NCI-H1105 treated with DMSO at 0.1 percent for 48 hours (cell line): Measurements from ENCODE around the gene DZIP1L.
A peak's percentile ranks its signal among the peaks of the same experiment; 100 is the strongest.
"Not testable (repeated sequence)": the region's sequence is repeated elsewhere in the genome, so short reads cannot be mapped to it uniquely, and the experiment has no call there.

Experiments used
- DNase-seq: peaks from one replicate; lab custom pipeline; 2025; lab: John Stamatoyannopoulos, UW

DZIP1L gene, protein sequence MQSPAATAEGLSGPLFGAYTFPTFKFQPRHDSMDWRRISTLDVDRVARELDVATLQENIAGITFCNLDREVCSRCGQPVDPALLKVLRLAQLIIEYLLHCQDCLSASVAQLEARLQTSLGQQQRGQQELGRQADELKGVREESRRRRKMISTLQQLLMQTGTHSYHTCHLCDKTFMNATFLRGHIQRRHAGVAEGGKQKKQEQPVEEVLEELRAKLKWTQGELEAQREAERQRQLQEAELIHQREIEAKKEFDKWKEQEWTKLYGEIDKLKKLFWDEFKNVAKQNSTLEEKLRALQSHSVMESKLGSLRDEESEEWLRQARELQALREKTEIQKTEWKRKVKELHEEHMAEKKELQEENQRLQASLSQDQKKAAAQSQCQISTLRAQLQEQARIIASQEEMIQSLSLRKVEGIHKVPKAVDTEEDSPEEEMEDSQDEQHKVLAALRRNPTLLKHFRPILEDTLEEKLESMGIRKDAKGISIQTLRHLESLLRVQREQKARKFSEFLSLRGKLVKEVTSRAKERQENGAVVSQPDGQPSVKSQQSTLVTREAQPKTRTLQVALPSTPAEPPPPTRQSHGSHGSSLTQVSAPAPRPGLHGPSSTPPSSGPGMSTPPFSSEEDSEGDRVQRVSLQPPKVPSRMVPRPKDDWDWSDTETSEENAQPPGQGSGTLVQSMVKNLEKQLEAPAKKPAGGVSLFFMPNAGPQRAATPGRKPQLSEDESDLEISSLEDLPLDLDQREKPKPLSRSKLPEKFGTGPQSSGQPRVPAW

DNA sequence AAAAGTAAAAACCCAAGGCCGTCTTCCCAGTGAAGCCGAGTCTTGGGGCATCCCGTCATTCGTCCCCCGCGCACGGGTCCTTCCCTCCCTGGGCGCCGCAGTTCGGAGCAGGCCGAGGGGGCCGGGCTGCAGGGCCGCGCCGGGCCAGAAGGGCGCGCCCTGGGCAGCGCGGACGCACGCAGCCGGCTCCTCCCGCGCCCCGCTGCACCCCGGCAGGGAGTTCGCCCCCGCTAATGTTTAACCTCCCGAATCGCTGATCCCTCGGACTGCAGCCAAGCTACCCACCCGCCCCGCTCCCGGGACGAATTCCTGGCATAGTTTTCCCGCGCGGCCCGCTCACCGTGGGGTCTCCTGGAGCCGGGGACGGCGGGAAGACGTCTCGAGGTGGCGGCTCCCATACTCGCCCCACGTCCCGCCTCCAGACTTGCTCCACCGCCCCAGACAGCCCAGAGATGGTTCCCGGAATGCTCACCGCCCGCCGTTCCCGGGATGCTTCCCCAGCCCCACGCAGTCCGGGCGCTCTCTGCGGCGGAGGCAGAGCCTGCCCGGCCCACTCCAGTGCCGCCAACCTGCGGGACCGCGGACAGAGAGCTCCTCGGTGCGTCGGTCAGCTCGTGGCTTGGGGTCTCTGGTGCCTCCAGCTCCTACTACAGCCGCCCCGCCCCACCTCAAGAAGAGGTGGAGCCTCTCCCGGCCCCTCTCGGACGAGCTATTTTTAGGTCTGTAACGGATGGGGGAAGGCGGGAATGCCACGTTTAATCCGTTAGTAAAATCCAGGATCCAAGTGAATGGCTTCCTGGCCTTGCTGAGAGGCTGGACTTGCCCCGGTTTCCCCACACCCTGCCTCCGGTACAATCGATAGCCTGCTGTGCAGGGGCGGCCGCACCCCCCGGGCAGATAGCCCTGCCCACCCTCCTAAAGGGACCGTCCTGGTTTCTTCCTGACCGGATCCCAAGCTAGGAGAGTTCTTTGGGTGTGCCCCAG is at the start of gene DZIP1L:
Gene DZIP1L, minus strand, starts transcription at position 621 of the 984 bp plus-strand sequence. CDS start 11,637 bp downstream, outside the sequence.
- DNase-seq: peak; percentile 59

DNA sequence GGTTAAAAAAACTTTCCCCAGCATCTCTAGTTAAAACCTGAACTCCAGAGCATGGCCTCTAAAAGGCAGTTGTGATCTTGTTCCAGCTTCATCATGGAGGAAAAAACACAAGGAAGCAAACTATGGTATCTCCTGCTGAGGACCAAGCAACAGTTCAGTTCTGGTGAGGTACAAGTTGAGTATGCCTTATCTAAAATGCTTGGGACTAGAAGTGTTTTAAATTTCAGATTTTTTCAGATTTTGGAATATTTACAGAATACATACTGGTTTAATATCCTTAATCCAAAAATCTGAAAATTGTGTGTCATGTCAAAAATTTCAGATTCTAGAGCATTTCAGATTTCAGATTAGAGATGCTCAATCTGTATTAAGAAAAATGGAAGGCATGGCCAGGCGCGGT is 49.7 kb upstream of the DZIP1L start:
- DNase-seq: no peak

DNA sequence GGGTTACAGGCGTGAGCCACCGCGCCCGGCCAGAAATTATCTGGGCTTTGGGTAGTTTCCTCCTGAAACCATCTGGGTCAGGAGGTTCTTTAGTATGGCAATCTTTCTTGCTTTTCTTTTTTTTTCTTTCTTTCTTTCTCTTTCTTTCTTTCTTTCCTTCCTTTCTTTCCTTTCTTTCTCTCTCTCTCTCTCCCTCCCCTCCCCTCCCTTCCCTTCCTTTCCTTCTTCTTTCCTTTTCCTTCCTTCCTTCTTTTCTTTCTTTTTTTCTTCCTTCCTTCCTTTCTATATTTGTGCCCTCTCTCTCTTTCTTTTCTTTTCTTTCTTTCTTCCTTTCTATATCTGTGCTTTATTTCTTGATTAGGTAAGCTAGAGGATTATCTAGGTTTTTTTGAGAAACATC is 42.3 kb upstream of the DZIP1L start:
- DNase-seq: no peak

DNA sequence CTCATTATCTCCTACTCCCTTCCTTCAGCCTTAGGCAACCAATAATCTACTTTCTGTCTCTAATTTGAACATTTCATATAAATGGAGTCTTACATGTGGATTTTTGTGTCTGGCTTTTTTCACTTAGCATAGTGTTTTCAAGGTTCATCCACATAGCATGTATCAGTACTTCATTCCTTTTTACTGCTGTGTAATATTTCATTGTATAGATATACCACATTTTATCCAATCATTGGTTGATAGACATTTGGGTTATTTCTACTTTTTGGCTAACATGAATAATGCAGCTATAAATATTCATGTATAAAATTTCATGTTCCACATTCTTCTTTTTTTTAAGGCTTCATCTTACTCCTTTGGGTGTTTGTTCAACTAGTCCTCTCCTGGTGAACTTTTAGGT is 39.1 kb upstream of the DZIP1L start:
- no peak for DNase-seq

DNA sequence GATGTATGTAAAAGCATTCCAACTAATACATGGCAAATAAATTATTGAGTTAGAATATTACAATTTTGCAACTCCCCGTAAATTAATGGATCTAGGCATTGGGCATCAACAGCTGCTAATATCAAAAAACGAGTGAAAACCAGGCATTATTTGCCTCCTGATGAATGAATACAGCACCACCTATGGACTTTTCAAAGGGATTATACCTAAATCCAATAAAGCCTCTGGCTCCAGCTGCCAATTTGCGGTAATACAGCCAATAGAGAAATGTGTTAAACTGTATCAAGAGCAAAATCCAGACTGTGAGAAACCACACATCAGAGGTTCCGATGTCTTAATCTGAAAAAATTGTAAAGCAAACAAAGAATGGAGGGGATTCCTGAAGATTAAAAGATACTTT is 33.1 kb upstream of the DZIP1L start:
- no peak for DNase-seq

DNA sequence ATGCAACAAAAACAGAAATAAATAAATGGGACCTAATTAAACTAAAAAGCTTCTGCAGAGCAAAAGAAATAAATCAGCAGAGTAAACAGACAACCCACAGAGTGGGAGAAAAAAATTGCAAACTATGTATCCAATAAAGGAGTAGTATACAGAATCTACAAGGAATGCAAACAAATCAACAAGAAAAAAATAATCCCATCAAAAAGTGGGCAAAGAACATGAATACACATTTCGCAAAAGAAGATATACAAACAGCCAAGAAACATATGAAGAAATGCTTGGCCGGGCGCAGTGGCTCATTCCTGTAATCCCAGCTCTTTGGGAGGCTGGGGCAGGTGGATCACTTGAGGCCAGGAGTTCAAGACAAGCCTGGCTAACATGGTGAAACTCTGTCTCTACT is 26.8 kb upstream of the DZIP1L start:
- DNase-seq: not testable (repeated sequence)

DNA sequence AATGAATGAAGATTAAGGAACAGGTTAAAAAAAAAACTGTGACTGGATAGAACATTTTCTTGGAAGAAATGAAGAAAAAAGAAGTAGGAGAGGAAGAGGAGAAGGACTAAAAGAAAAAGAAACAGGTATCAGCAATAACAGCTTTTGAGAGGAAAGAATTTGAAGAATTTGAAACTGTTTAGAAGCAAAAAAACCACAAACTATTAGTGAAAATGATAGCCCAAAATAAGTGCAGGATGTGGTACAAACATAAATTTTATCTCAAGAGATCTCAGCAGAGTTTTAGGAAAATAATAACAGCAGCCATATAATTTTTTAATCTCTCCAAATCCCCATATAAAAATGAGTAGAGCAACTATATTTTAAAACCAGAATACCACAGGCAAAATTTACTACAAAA is 25.5 kb upstream of the DZIP1L start:
- no peak for DNase-seq

DNA sequence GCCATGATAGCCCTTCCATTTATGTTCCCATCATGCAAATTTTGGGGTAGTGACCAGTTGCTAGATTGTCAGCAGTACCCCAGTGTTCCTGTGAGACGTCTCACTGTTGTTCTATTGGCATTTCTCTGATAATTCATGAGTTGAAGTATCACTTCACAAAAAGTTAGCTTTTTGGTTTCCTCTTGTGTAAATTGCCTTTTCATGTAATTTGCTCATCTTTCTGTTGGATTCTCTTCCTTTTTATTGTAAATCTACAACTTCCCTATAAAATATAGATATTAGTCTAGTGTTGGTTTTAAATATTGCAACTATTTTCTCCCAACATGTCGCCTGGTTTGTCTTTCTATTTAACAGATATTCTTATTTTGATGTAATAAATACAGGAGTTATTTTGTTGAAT is 24.3 kb upstream of the DZIP1L start:
- DNase-seq: no peak

DNA sequence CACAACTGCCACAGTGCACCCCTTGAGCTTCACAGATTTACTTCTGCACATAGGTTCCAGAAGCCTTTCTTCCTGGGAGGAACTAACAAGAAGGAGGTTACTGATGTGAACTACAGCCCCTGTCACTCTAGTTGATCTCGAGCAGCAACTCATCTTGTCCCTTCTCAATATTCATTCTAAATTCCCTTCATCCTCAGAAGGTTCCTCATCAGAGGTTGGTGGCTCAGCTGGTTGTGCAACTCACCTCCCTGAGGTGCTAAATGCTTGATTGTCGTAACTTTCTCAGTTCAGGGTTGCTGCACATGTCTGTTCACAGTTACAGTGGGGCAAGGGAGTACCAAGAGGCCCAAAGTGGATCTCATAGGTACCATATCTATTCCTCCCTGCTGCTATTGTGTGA is 22.5 kb upstream of the DZIP1L start:
- no peak for DNase-seq

DNA sequence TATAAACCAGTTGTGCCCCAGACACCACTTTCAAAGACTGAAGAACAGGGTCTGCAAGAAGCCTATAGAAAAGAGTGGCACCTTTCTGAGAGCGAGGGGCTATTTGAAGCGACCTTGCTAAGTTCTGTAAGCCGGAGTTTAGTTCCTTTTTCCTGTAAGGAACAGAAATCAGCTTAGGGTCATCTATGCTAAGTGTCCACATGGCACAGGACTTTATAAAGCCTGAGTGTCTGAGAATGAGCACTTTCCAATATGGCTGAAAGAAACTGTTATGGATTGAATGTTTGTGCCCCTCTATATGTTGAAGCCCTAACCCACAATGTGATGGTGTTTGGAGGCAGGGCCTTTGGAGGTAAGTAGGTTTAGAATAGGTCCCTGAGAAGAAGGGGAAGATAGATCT is 20.8 kb upstream of the DZIP1L start:
- DNase-seq: no peak

DNA sequence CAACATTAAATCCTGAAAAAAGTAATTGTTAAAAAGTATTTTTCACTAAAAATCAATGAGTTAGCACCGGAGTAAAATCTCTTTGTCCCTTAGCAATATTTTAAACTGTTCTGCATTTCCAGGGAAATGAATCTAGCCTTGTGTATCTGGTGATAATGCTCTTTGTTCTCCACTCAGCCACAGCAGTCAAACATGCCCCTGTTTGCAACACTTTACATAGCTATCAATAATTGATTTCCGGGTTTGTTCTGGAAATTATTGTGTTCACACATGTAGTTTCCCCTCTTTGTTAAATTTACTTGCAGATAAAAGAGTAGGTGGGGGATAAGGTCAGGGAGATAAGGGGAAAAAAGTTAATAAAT is 20.4 kb upstream of the DZIP1L start:
- no peak for DNase-seq

DNA sequence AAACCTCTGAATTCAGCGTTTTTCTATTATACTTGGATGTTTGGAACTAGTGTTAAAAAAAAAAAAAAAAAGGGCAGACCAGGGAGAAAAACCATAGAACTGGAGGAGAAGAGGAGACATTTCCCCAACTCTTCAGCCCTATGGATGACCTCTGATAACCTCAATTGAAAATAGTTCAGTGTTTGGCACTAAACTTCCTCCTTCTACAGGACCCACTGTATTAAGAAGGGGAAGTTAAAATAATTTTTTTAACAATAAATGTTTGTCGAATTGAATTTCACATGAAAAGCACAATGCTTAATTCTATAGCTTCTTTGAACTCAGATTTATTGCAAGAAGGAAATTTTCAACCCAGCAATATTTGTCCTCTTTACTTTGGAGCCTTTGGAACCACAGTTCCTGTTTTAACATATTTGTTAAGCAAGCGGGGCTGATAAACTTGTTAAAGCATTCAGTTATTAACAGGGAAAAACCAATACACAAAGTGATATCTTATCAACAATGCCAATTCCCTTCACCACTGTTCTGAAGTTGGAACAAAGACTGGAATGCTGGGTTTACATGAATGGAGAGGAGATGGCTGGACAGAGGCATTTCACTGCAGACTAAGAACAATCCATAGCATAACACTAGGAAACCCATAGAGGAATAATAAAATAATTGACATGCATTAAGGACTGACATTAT is 19.9 kb upstream of the DZIP1L start:
- DNase-seq: no peak

DNA sequence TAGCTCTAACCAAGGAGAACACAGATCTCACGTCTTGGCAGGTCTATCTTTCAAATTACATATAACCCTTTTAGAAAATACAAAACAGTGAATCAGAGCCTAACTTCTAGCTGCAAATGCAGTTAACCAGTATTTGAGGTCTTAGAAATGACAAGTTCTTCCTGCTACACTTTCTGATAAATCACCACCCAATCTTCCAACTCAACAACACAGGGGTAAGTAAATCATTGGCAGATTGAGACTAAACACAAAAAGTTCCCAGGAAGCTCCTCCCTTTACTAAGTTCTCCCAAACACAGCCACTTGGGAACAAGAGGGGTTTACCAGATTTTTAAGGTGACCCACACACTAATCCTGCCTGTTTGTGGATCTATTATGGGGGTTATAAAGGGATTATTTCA is 16.8 kb upstream of the DZIP1L start, which contains the start of gene A4GNT:
Gene A4GNT, minus strand, starts transcription at position 152 of the 400 bp plus-strand sequence. CDS start 1,134 bp downstream, outside the sequence.
- DNase-seq: no peak

DNA sequence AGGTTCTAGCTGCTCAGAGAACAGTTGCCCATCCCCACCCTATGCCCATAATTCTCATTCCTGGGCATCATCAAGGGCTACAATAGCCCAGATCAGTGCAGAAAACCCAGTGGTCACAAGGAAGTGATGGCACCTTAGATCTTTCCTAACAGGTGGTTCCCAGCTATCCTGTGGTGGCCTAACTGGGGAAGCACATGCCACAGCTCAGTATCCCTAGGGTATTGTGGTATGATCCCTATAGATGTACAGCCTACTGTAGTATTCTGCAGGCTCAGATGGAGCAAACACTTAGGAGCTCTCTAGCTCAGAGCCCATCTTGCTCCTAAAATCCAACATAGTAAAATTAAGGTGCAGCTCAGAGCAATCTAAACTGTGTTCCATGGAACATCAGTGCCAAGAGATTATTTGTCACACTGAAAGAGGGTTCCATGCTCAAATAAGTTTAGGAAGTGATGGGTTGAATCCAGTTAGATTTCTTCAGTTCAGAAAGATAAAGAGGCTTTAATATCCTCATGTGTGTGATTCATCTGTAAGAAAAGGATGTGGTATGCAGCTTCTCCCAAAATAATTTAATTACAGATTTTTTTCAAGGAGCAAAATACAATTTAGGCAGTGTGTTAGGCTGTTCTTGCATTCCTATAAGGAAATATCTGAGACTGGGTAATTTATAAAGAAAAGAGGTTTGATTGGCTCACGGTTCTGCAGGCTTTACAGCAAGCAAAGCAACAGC is 12.4 kb upstream of the DZIP1L start:
- DNase-seq: no peak

DNA sequence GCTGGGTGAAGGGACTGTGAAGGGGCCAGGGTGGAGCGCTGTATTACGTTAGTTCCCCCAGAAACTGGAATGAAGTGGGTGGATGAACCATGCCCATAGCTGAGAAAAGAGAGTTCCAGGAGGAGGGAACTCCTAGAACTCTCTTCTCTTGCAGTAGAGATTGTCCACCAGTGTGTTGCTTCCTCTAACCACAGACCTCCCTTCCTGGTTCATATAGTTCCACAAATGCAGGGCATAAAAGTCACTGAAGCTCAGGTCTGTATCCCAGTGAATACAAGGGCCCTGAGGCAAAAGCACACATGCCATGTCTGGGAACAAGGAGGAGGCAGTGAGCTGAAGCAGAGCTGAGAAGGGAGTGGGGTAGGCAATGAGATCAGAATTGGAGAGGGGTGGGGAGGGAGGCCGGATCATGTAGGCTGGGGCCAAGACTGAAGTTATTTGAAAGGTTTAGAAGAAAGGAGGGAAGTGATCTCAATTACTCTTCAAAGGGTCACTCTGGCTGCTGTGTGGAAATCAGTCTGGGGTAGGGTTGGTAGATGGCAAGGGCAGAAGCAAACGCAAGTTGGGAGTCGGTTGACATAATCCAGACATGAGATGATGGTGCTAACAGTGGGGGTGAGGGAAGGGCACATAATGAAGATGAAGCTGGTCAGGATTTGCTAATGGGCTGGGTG is 10.3 kb upstream of the DZIP1L start:
- no peak for DNase-seq

DNA sequence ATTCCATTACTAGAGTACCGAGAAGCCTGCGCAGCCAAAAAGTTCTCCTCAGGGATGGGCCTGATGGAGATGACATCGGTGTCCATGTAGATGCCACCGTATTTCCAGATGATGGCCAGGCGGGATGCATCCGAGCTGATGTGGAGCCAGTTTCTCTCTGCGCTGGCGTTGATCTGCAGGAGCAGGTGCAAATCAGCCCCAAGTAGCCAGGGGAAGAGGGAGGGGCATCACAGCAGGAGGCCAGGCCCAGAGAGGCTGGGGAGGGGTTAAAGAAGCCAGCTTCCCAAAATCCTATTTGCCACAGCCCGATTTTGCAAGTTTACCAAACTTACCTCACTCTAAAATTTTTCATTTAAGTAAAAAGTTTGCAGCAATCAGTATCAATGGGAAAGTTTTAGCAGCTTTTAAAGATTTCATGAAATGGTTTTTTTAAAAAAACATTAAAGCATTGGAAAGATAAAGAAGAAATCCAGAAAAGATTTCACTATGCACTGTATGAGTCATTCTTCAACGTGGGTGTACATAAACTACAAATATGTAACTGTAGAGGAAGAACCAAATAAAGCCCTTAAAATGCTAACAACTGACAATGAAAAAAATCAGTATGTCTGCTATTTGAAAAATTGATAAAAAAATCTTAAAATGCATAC is 9.4 kb upstream of the DZIP1L start:
- no peak for DNase-seq

DNA sequence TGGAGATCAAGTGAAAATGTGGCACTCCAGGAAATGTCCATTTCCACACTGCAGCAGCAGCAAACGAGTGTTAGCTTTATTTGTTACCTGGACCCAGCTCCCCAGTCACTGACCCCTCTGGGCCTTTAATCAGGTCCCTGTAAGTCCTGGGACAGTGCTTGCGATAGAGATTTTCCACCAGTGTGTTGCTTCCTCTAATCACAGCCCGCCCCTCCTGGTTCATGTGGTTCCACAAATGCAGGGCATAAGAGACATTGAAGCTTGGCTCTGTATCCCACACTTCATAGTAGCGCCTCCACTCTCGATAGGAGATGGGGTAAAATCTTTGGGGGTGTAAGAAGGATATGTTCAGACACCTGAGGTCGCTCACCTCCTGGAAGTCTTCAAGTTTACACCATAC is 8.8 kb upstream of the DZIP1L start:
- DNase-seq: no peak

DNA sequence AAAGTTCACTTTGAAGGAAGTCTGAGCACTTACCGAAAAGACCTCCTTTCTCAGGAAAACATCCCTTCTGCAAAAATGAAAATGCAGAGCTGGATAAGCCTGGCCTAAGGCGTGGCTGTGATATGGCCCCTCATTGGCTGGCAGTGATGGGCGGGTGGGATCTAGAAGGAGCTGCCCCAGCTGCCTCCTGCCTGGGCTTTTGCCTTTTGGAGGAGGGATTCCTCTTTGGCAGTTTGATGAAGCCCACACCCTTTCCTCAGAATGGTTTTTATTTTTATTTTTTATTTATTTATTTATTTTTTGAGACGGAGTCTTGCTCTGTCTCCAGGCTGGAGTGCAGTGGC is 4.0 kb upstream of the DZIP1L start:
- DNase-seq: no peak

DNA sequence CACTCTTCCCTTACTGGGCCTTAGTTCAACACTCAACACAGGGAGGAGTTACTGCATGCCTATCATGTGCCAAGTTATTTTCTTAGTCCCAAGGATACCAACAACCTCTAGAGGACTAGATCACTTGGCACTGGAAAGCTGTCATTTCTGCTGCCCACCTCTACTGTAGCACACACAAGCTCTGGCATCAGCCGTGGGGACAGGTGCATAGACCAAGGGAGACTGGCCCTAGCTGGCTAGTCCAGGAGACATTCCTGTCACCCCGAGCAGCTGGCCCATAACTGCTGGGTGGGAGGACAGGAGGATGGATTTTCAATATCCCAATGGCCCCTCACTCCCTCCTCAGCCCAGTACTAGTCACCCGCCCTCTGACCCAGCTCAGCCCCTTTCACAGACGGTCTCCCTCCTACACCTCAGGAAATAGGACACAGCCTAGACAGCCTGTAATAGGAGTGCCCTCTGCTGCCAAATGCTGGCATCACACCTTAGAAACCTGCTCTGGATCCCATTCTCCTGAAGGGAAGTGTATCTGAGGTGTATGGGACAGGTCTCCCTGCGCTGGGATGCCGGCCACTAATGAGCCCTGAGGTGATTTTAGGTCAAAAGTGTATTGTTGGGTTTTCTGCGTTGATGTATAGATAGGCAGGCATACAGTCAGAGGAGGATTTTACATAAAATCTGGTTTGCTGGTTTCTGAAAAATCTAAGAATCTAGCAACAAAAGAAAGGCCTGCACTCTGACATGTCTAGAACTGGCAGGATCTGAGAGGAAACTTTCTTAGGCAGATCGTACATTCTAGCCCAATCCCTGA is 3.4 kb upstream of the DZIP1L start:
- peak; percentile 77 for DNase-seq
